KBM-7 (cell line): Measurements from ENCODE around the gene RYR3.

Source experiments
- DNase-seq: peaks from one replicate; pipeline ENCODE4 v3.0.0-alpha.2; 2015
- in situ Hi-C: fragments of 300-500 bp; cut with MboI; formaldehyde crosslinking; loops from 2 replicates; pipeline ENCODE4 v1.14.3; 2020; ENCODE audit warnings: low sequenced_read_pairs, low pct_unique_long_range_greater_than_20kb, mixed read lengths

The RYR3 gene

GRCh38 chr15:33314069-33314468 lies 3.3 kb downstream of the RYR3 start:
- in situ Hi-C loops = no loop called here
- no peak for DNase-seq

GRCh38 chr15:33315044-33315443 lies 4.3 kb downstream of the RYR3 start:
- in situ Hi-C loops = no loop called here
- no peak for DNase-seq

GRCh38 chr15:33317896-33318295 lies 7.1 kb downstream of the RYR3 start:
- DNase-seq = no peak
- in situ Hi-C loops = no loop called here

GRCh38 chr15:33320017-33320416 lies 9.2 kb downstream of the RYR3 start:
- in situ Hi-C loops = no loop called here
- DNase-seq = no peak

- no peak for DNase-seq
- in situ Hi-C loops = no loop called here
Measured at GRCh38 chr15:33322091-33322490, 11.3 kb downstream of the RYR3 start.

- in situ Hi-C loops = no loop called here
- no peak for DNase-seq
Measured at GRCh38 chr15:33324609-33325008, 13.8 kb downstream of the RYR3 start.

- in situ Hi-C loops = no loop called here
- no peak for DNase-seq
Measured at GRCh38 chr15:33326908-33327307, 16.1 kb downstream of the RYR3 start.

- in situ Hi-C loops = no loop called here
- DNase-seq = no peak
Measured at GRCh38 chr15:33328106-33328505, 17.3 kb downstream of the RYR3 start.

- no peak for DNase-seq
- in situ Hi-C loops = no loop called here
Measured at GRCh38 chr15:33329457-33329856, 18.7 kb downstream of the RYR3 start.

GRCh38 chr15:33330931-33331330 lies 20.2 kb downstream of the RYR3 start:
- DNase-seq = no peak
- in situ Hi-C loops = no loop called here

- no peak for DNase-seq
- in situ Hi-C loops = no loop called here
Measured at GRCh38 chr15:33341953-33342352, 31.2 kb downstream of the RYR3 start.

- DNase-seq = no peak
- in situ Hi-C loops = no loop called here
Measured at GRCh38 chr15:33343275-33343674, 32.5 kb downstream of the RYR3 start.

- in situ Hi-C loops = no loop called here
- no peak for DNase-seq
Measured at GRCh38 chr15:33344111-33344510, 33.3 kb downstream of the RYR3 start.

- in situ Hi-C loops = no loop called here
- no peak for DNase-seq
Measured at GRCh38 chr15:33344530-33344929, 33.8 kb downstream of the RYR3 start.

- no peak for DNase-seq
- in situ Hi-C loops = no loop called here
Measured at GRCh38 chr15:33354411-33354810, 43.6 kb downstream of the RYR3 start.

- DNase-seq = no peak
- in situ Hi-C loops = no loop called here
Measured at GRCh38 chr15:33357845-33358244, 47.1 kb downstream of the RYR3 start.

- DNase-seq = no peak
- in situ Hi-C loops = no loop called here
Measured at GRCh38 chr15:33358306-33358705, 47.5 kb downstream of the RYR3 start.

- in situ Hi-C loops = no loop called here
- no peak for DNase-seq
Measured at GRCh38 chr15:33360886-33361285, 50.1 kb downstream of the RYR3 start.

- in situ Hi-C loops = no loop called here
- no peak for DNase-seq
Measured at GRCh38 chr15:33369941-33370622, 59.3 kb downstream of the RYR3 start.

- in situ Hi-C loops = no loop called here
- no peak for DNase-seq
Measured at GRCh38 chr15:33370623-33371020, 59.9 kb downstream of the RYR3 start.

GRCh38 chr15:33371159-33371558 lies 60.4 kb downstream of the RYR3 start:
- no peak for DNase-seq

More at GRCh38 chr15:33371159-33371558, 60.4 kb downstream of the RYR3 start:
- in situ Hi-C loops = no loop called here
